GM18861 (cell line): ENCODE measurements around the gene MST1.

Experiments used
- ATAC-seq: cut with Tn5 transposase; IDR thresholded peaks from one replicate; pipeline ENCODE4 v1.9.1; 2021; ENCODE audit not compliant: unreplicated experiment

MST1 gene

GRCh38 chr3:49689046-49689907, at the start of gene MST1, which contains the start of gene RNF123:
TSS of gene MST1 (minus strand) at chr3:49689474. CDS start at chr3:49688691, 783 bp downstream.
TSS of gene RNF123 (plus strand) at chr3:49689557. CDS start at chr3:49691166, 1,609 bp downstream.
- no peak for ATAC-seq

GRCh38 chr3:49738067-49738713, 48.9 kb upstream of the MST1 start:
- no peak for ATAC-seq

DNA sequence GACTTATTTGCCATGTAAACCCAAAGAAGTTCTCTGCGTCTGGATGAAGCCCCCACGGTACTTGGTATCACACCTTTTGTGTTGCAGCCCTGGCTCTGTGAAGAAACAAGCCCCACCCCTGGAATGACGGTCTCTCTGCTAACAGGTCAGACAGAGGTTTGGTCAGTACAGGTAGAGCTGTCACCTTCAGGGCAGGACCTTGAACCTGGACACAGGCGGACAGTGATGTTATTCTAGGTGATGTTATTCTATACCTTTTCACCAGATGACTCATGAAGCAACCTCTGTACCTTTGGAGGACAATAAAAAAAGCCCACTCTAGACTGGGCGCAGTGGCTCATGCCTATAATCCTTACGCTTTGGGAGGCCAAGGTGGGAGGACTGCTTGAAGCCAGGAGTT, 45.5 kb upstream of the MST1 start:
- ATAC-seq, result no peak

DNA sequence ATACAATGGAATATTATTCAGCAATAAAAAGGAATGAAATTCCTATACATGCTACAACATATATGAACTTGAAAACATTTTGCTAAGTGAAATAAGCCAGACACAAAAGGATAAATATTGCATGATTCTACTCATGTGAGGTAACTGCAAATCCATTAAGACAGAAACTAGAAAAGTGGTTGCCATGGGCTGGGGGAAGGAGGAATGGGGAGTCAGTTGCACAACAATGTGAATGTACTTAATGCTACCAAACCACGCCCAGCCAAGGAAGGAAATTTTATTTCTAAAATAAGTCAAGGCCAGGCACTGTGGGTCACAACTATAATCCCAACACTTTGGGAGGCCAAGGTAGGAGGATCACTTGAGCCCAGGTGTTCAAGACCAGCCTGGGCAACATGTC, 44.3 kb upstream of the MST1 start:
- ATAC-seq, result no peak

DNA sequence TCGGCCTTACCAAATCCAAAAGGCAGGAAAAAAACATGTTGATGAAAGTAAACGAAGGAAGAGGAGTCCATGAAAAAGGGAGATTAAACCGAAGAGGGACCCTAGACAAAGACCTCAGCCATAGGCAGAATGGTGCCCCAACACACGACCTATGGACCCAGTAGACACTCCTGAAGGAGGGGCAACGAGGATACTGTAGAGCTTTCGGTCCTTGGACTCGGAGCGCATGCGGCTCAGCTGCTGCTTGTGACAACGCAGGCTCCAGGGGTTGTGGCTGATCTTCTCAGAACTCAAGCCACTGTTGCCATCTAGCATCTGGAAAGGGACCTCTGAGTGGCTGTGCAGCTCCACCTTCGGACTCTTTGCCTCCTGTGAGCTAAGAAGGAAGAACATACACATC, 43.3 kb upstream of the MST1 start:
- no peak for ATAC-seq

GRCh38 chr3:49729966-49730609, 40.8 kb upstream of the MST1 start:
- ATAC-seq, result no peak

GRCh38 chr3:49727924-49728361, 38.7 kb upstream of the MST1 start:
- ATAC-seq, result no peak

DNA sequence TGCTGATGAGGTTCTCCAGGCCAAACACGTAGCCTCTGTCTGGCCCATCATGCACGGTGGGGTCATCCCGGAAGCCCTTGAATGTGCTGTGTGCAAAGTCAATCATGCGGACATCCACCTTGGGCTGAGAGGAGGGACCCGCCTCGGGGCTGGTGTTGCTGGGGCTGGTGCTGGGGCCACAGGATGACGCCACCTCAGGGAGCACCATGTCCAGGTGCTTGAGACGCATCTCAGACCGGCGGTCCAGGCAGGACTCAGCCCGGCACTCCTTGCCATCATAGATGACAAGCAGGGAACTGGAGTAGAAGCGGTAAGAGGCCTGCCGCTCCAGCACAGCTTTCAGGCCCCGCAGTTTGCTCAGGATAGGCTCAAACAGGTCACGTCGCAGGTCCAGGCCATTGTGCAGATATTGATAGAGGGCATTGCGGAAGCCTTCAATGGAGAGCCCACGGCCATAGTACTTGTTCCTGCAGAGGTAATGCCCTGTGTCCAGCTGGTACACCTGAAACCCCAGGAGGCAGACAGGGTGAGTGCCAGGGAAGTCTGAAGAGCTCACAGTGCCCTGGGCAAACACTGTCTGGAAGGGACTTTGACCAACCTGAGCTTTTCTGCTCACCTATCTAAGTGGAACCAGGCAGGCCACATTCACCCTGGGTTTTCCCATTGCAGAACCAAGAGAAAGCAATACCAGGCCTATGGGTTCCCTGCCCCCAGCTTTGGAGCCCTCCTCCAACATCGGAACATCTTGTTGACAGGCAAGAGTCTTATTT, 38.1 kb upstream of the MST1 start:
- ATAC-seq, result no peak

DNA sequence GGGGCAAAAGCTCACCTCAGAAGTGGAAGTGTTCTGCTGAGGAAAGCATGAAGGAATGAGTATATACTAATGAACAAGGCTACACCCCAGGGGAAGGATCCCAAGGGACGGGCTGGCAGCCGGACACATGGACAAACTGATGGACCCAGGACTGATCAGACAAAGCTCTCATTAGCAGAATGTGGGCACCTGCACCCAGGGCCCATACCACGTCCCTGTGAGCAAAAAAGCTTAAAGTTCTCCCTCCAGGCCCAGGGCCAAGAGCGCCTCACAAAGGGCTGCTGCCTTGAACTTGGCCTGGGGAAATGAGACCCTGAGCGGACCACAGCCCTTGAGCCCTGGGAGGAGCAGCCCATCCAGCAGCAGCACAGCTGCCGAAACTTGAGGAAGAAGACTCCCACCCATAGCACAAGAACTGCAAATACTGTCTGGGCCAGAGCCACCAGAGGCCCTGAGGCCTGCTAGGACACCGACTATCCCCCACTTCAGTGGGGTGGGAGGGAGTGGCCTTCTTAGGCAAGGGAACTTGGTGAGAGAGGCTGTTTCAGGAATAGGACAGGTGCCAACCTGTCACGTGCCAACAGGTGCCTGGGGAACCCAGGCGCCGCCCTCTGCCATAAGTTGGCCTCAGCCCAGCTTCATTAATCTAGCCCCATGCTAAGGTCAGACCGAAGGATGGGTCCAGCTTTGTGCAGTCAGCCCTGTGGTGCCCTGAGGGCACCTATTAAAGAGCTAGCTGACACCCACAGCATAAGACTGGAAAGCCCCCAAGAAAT, 36.8 kb upstream of the MST1 start:
- ATAC-seq, result no peak

- no peak for ATAC-seq
Measured at GRCh38 chr3:49724586-49724985, 35.3 kb upstream of the MST1 start.

DNA sequence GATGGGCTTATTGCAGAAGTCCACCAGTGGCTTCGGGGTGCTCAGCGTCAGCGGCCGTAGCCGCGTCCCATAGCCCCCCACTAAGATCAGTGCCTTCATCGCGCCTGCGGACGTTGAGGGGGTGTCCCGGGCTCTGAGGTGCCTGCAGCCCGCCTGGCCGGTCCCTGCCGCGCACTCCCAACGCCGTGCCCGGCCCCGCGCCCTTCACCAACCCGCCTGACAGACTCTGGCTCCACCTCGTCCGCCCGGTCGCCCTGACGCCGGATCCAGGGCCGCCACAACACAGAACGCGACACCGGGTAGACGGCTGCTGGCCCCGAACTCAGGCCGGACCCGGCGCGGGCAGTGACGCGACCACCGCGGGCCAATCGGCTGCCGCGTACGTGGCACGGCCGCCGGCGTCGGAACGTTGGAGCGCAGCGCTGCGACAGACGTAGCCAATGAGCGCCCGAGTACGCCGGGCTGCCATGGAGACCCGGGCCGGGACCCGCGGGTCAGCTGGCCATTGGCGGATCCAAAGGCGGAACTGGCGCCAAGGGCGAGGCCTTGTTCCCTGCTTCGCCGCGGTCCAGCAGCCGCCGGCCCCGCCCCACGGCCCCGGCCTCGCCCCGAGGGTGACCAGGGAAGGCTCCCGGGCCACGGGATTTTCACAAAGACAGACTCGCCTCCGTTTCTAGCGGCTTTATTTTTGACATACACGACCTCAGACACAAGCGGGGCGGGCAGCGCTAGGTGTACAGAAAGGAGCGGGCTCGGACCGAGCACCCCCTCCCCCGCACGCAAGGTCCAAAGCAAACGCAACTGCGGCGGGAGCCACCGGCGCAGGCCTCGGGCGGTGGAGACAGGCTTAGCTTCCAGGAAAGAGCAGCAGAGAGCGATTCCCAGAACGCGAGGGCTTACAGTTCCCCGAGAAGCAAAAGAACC, 34.6 kb upstream of the MST1 start, which contains the start of gene GMPPB:
Gene GMPPB (minus strand): TSS at position 324 of the 924 bp plus-strand sequence. CDS start 225 bp downstream, at position 99.
- ATAC-seq, result peak; percentile 75

GRCh38 chr3:49723296-49723627, 34.0 kb upstream of the MST1 start:
- ATAC-seq, result no peak

GRCh38 chr3:49722896-49723295, 33.6 kb upstream of the MST1 start:
- no peak for ATAC-seq

DNA sequence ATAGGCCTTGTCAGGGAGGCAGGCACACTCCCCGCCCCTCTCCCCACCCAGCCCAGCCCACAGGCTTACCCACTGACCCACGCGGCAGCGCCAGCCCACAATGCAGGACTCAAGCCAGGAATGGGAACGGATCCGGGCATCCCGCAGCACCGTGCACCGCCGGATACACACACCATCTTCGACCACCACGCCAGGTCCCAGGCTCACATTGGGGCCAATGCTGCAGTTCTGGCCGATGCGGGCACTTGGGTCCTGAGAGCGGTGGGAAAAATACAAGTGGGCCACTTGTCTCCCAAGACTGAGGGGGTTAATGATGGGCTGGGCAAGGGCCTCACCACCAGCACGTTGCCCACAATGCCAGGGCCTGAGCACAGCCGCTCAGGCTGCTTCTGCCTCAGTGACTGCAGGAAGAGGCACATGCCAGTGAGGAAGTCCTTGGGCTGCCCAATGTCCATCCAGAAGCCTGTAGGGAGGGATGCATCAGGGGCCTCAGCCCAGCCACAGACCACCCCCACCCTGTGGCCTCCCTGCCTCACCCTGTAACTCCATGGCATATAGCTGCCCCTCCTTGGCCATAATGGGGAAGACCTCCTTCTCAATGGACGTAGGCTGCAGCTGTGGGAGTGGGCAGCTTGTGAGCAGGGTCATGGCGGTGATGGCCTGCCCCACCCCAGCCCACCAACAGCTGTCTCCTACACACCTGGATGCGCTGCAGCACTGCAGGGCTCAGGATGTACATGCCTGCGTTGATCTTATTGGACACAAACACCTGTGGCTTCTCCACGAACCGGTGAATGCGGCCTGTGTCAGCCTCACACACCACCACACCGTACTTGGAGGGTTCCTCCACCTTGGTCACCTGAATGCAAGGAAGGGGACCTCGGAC, 32.9 kb upstream of the MST1 start:
- ATAC-seq, result no peak

GRCh38 chr3:49721596-49721895, 32.3 kb upstream of the MST1 start:
- ATAC-seq, result no peak

GRCh38 chr3:49720855-49721595, 31.8 kb upstream of the MST1 start:
- ATAC-seq, result no peak

DNA sequence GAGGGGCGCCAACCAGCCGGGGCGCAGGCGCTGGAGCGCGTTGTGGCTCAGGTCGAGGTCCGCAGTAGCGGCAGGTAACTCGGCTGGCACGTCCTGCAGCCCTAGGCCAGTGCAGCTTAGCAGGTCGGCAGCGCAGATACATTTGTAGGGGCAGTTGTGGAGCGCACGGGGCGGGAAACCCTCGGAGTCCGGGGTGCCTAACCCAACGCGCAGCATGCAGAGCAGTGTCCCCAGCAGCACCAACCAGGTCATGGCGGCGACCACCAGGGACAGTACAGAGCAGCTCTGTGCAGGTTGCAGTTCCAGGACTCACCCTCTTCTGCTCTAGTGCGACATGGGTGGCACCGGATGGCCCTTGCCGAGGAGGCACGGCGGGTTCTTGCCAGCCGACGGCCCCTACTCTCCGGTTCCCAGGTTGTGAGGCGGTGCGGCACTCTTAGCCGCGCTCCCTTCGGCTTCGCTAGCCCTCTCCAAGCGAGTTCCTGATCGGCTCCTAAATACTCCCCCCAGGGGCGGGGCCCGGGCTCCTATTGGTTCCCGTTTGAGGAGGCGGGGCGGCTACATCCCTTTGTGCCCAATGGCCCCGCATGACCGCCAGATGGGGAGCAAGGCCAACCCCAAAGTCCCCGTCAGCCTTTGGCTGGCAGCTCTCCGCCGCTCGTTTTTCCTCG, 30.1 kb upstream of the MST1 start, which contains the start of gene AMIGO3:
Gene AMIGO3 (minus strand): TSS at position 471 of the 671 bp plus-strand sequence. CDS start 219 bp downstream, at position 252.
- peak; percentile 37 for ATAC-seq
